Fibroblast of peridontal ligament (primary cell): Measurements from ENCODE around the gene SPECC1.
"Not testable (repeated sequence)": the region's sequence is repeated elsewhere in the genome, so short reads cannot be mapped to it uniquely, and the experiment has no call there.

Experiments
- DNase-seq: peaks from one replicate; pipeline ENCODE4 v3.0.0-alpha.2; 2010; ENCODE audit errors: extremely low read depth

SPECC1 gene

GRCh38 chr17:20235747-20236146 is 226.6 kb downstream of the SPECC1 start:
- no peak for DNase-seq

DNA sequence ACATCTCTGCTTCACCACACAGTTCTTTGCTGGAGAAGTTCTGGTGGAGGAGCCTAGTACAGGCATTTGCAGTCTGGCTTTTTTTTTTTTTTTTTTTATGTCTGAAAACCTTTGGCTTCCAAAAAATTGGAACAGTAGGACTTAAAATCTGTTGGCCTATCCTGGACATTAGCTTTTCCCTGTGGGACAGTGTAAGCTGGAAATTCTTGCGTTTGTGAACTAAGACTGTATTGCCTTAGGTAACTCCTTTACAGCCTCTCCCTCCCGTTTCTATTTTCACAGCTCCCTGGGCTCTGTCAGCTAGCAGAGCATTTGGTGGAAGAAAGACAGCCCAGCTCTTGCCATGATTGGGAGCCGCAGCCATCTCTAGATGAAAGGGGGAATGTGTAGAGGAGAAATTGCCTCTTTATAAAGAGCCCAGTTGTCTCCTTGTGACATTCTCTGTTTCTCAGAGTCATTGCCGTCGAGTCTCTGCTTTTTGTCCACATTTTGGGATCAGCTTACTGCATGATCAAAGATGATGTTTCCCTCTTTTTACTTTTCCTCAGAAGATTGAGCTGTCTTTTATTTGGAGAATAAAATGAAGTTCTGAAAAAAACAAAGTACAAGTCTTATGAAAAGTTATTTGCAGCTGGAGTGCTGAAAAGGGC is 227.5 kb downstream of the SPECC1 start:
- DNase-seq, result no peak

DNA sequence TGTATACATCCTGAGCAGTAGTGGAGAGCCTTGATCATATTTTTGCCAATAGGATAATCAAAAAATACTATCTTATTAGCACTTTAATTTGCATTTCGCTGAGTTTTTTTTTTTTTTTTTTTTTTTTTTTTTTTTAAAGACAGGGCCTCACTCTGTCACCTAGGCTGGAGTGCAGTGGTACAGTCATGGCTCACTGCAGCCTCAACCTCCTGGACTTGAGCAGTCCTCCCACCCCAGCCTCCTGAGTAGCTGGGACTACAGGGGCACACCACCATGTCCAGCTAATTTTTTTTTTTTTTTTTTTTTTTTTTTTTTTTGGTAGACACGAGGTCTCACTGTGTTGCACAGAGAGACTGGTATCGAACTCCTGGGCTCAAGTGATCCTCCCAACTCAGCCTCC is 230.6 kb downstream of the SPECC1 start:
- not testable (repeated sequence) for DNase-seq

DNA sequence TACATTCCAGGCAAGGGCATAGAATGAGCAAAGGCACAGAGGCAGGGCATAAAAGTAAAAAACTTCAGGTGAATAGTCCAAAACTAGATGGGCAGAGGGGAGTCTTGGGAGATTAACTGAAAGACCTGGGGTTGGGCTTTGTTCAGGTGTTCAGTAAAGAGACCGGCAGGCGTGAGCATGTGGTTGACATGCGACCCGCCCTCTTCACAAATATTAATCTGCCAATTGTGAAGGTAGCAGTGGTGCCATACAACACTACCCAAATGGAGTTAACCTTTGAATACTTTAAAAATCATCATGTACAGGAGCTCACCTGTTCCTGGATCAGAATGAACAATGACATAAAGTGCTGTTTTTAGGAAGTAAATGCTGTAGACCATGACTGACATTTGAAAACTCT is 232.7 kb downstream of the SPECC1 start:
- DNase-seq, result no peak

GRCh38 chr17:20242271-20242670 is 233.1 kb downstream of the SPECC1 start:
- DNase-seq, result no peak

DNA sequence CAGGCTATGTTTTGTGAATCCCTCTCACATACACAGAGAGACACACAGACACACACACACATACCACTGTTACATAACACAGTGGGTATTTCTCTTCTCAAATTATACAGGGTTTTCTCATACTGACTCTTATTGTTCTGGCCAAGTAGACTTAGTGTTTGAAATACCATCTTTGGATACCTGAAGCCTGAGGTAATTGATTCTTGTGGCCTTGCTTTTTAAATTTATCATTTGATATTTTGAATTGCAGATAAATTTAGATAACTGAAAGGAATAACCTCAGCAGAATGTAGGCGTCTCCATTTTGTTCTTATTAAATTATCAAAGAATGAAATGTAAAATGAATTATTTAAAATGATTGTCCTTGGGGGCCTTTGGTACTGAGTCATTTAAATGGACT is 234.4 kb downstream of the SPECC1 start:
- DNase-seq, result peak; percentile 8

GRCh38 chr17:20244671-20245070 is 235.5 kb downstream of the SPECC1 start:
- DNase-seq, result peak; percentile 41

DNA sequence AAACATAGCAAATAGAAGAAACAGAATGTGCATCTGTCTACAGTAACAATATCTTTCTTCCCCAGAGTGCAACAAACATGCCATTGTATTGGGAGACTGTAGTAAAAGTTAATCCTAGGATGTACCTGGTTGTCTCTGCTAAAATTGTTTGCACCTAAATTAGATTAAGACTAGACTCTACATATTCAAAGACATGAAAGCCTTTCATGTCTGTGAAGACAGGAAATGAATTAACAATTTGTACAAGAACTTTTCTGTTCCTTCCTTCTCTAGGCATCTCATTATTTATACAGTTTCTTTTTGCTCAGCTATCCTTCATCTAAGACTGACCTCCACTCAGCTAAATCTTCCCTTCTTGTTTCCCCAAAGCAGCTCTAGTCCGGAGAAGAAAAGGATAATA is 237.5 kb downstream of the SPECC1 start:
- DNase-seq, result no peak

- no peak for DNase-seq
These were observed 244.2 kb downstream of the SPECC1 start for GRCh38 chr17:20253323-20253722.

DNA sequence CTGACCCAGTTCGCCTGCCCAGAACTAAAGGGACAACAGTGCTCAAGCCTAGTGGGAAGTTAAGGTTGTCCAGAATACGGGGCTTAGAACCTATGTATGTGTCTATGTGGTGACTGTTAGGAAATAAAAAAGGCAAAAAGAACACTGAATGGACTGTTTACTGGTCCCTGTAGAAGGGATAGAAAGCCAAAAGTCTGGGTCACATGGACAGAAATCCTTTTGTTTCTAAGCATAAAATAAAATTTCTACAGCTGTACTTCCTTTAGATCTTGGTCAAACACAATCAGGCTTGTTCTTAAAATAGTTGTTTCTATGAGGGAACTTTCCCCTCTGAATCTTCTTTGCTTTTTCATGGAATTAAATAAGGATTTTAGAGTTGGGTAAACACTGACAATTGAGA is 245.4 kb downstream of the SPECC1 start:
- DNase-seq, result no peak

DNA sequence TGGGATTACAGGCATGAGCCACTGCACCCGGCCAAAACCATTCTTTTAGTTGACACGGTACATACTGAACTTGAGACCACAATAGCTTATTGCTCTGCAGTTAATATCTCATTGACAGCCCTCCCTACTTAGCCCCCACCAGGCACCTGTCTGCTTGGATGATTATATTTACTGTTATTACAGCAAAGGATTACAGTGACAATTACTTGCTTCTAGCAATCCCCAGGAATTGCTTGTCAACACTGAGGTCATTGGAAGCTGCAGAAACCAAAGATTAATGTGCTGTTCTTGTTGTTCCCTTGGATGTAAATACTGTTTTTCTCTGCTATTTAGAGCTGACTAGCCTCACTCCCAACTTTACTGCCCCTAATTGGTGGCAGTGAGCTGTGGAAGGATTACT is 247.0 kb downstream of the SPECC1 start:
- DNase-seq, result no peak

GRCh38 chr17:20257008-20257407 is 247.8 kb downstream of the SPECC1 start:
- no peak for DNase-seq

GRCh38 chr17:20257798-20258197 is 248.6 kb downstream of the SPECC1 start:
- DNase-seq, result no peak

DNA sequence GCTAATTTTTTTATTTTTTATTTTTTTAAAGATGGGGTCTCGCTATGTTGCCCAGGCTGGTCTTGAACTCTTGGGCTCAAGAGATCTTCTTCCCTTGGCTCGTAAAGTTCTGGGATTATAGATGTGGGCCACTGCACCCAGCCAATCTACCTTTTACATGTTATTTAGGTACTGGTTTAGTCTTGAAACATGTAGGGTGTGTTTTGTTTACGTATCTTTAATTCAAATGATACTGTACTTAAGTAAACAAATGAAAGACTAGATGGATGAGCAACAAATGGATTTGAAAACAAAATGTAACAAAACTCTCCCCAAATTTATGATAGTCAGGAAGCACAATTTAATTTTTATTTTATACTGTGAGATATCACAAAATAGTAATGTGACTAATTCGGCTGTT is 250.5 kb downstream of the SPECC1 start:
- no peak for DNase-seq

DNA sequence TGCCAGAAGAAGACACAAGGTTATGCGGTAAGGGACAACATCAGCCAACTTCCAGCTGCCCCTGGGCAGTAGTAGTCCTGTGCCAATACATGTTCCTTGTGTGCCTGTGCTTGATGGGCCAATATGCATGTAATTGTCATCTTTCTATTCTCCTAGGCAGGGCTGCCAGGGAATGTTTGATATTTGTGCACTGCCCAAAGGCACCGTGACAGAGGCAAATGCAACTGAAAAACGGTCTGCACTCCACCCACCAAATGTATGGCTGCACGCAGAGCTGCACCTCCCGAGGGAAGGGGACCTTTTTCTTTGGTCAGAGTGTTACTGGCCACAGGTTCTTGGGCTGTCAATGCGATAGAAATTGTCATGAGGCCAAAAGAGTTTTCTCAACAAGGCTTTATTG is 251.1 kb downstream of the SPECC1 start:
- DNase-seq, result no peak

- DNase-seq, result no peak
These were observed 253.3 kb downstream of the SPECC1 start for GRCh38 chr17:20262226-20263114.

- DNase-seq, result not testable (repeated sequence)
These were observed 253.9 kb downstream of the SPECC1 start for GRCh38 chr17:20263115-20263433.

DNA sequence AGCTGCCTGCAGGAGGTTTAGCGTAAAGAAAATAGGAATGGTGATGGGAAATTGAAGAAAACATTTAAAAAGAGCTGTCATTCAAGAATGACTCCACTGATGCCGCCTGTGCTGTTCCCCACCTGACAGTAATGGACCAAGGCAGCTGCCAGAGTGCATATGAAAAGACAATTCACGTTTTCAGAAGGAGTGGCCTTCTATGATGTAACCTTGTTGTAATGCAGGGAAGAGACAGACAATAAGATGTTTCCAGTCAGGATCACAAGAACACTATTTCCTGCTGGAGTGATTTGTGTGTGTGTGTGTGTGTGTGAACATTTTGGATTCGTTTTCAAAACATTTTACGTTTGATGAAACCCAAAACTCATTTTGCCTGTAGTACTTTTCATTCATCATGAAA is 254.4 kb downstream of the SPECC1 start:
- peak; percentile 17 for DNase-seq

DNA sequence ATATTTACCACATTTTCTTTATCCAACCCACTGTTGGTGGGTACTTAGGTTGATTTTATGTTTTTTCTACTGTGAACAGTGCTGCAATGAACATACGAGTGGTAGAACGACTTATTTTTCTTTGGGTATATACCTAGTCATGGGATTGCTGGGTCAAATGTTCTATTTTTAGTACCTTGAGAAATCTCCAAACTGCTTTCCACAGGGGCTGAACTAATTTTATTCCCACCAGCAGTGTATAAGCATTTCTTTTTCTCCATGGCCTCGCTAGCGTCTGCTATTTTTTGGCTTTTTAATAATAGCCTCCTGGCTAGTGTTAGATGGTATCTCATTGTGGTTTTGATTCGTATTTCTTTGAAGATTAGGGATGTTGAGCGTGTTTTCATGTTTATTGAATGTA is 255.8 kb downstream of the SPECC1 start:
- DNase-seq, result no peak

DNA sequence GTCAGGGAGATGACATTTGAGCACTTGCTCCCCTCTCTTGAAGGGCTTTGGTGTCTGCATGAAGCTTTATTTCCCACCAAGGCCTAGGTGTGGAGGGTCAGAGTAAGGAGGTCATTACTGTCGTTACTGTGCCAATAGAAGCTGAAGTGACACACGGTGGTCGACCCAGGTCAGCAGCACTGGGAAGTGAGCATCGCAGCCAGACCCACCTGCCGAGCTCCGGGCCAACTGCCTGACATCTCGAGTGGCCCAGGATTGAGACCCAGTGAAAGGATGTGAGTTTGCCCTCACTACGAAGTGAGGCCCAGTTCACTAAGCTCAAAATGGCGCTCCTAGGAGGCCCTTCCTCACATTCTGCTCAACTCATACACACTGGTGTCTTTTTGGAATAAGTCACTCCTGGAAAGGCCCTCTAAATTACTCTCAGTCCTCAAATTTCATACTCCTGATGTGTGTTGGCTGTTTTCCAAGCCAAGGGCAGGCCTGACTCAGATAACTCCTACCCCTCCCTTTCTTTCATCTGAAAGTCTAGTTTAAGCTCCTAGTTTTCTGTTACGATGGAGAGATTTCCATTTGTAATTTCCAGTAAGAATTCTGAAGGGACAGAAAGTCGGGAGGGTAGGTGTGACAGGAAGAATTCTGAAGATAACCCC is 257.8 kb downstream of the SPECC1 start:
- peak; percentile 82 for DNase-seq

DNA sequence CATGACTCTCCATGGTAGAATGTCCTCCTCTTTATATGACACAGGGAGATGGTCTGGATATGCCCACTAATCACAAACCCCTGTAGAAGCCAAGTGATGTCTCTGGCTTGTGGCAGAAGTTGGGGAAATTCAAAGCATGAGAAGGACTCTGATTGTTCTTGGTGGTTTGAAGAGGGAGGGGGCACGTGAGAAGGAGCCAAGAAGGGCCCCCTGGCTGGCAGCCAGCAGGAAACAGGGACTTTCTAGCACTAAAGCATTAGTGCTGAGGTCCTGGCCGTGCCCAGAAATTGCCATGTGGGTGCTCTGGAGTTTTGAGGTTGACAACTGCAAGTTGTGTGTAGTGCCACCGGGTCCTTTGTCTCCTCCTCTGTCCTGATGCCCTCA is 258.3 kb downstream of the SPECC1 start:
- no peak for DNase-seq

DNA sequence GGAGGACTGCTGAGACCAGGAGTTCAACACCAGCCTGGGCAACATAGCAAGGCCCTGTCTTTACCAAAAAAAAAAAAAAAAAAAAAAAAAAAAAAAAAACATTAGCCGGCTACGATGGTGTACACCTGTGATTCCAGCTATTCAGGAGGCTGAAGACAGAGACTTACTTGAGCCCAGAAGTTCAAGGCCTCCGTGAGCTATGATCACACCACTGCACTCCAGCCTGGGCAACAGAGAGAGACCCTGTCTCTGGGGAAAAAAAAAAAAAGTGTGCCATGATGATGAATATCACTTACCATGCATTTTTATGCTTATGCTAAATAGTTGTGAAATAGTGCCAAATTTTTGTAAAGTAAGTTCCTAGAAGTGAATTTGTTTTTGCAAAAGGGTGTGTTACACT is 261.2 kb downstream of the SPECC1 start:
- DNase-seq, result no peak

DNA sequence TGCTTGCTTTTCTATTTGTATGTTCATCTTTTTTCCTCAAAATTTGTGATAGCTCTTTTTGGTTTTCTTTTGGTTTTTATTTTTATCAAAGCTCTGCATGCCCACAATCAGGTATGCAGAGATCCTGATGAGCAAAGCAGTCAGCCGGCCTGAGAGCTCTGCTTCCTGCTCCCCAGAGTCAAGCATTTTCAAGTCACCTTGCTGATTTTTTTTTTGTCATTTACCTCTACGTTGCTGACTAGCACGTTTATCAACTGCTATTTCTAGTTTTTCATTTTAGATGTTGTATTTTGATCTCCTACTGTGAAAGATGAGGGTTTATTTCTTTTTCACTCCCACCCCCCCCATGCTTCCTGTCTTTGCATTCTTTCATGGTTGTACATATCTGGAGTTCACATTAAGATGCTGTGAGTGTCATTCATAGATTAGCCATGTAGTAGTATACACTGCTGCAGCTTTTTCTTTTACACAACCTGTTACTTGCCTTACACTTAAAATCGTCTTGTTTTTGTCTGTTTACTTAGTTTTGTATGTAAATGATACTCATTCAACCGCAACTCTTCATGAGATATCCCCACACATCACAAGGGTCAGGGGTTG is 262.0 kb downstream of the SPECC1 start:
- no peak for DNase-seq
